Measurements from ENCODE around the gene RNMT. TPM values are rescaled to one million over a fixed set of nuclear protein-coding genes. Genes with fewer than 3 reads are reported as not detected.

RNMT gene
- total and polyA plus RNA-seq, 8 donors, result 5.3 to 16.0 (median 13.4) TPM

DNA sequence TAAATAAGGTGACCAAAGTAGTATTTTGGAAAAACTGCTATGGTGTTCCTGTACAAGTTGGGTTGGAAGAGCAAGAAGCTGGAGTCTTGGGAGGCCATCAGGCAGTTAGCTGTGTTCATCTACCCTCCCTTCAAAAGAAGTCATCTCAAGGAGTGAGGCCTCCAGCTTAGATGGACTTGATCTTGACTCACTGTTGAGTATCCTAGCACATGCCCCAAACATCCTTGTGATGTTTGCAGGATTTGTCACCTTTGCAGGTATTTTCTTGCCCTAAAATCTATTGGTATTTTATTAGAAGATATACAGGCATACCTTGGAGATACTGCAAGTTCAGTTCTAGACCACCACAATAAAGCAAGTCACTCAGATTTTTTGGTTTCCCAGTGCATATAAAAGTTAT lies 30.2 kb downstream of the RNMT start:
- ATAC-seq (no peak), DNase-seq (no peak)

DNA sequence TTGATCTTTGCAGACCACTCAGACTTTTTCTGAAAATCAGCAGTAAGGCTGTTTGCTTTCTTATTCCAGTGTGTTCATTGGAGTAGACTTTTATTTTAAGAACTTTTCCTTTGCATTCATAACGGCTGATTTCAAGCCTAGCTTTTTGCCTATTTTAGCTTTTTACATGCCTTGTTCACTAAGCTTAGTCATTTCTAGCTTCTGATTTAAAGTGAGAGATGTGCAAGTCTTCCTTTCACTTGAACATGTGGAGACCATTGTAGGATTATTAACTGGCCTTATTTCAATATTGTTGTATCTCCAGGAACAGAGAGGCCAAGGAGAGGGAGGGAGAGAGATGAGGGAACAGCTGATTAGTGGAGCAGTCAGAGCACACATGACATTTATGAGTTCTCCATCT lies 32.1 kb downstream of the RNMT start:
- Histone ChIP-seq H3K4me3 (no peak overlapping the region), H3K4me1 (no peaks in the 10 kb centered on the region), H3K9me3 (no peaks in the 10 kb centered on the region), H3K27ac (no peak overlapping the region), H3K36me3 (peaks cover 0 to 38% (median 3%) of the 10 kb centered on the region in 3 donors), H3K27me3 (no peaks in the 10 kb centered on the region)
- TF ChIP-seq, protein P1, sequence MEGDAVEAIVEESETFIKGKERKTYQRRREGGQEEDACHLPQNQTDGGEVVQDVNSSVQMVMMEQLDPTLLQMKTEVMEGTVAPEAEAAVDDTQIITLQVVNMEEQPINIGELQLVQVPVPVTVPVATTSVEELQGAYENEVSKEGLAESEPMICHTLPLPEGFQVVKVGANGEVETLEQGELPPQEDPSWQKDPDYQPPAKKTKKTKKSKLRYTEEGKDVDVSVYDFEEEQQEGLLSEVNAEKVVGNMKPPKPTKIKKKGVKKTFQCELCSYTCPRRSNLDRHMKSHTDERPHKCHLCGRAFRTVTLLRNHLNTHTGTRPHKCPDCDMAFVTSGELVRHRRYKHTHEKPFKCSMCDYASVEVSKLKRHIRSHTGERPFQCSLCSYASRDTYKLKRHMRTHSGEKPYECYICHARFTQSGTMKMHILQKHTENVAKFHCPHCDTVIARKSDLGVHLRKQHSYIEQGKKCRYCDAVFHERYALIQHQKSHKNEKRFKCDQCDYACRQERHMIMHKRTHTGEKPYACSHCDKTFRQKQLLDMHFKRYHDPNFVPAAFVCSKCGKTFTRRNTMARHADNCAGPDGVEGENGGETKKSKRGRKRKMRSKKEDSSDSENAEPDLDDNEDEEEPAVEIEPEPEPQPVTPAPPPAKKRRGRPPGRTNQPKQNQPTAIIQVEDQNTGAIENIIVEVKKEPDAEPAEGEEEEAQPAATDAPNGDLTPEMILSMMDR (IDR thresholded peaks at IDR 0.05), result no peak
- no peak for FAIRE-seq
- no peak for DNase-seq
- intact Hi-C loops (cut with DNase I), result no loop called here
- WGBS, 2 donors, result 76 to 91% methylated on average over 1 of the region's 1 CpG
- no peak for ATAC-seq

More for the DNA sequence above, 30.2 kb downstream of the RNMT start:
- Histone ChIP-seq H3K36me3 (peaks cover 3 to 38% (median 9%) of the 10 kb centered on the region in 3 donors), H3K27ac (no peak overlapping the region), H3K4me3 (no peak overlapping the region), H3K4me1 (no peaks in the 10 kb centered on the region), H3K9me3 (no peaks in the 10 kb centered on the region), H3K27me3 (no peaks in the 10 kb centered on the region)
- no peak for FAIRE-seq
- intact Hi-C loops (cut with DNase I), result no loop called here
- TF ChIP-seq, protein P1 (IDR thresholded peaks at IDR 0.05), result no peak

DNA sequence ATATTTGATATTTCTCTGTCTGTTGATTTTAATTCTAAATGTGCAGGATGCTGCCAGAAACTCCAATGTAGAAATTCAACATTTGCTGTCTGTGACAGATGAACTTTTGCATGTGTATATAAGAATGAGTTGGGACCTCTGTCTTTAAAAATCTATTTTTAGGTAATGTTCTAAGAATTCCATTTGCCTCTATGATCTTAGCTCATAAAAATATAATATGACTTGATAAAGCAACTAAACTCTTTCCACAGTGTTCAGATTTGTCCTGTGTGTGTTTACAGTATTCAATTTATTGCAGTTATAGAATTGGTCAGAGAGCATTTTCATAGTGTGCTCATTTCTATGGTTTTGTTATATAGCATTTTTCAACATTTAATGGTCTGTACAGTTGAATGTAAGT lies 33.6 kb downstream of the RNMT start:
- H3K36me3 ChIP-seq, result peaks cover 0 to 24% (median 0%) of the 10 kb centered on the region in 3 donors
- no peak overlapping the region for H3K27ac ChIP-seq
- DNase-seq (no peak), ATAC-seq (no peak), FAIRE-seq (no peak)
- TF ChIP-seq, protein P1 (IDR thresholded peaks at IDR 0.05), result no peak
- no peak overlapping the region for H3K4me3 ChIP-seq
- H3K27me3 ChIP-seq, result no peaks in the 10 kb centered on the region
- intact Hi-C loops (cut with DNase I), result no loop called here
- no peaks in the 10 kb centered on the region for H3K9me3 ChIP-seq
- no peaks in the 10 kb centered on the region for H3K4me1 ChIP-seq

DNA sequence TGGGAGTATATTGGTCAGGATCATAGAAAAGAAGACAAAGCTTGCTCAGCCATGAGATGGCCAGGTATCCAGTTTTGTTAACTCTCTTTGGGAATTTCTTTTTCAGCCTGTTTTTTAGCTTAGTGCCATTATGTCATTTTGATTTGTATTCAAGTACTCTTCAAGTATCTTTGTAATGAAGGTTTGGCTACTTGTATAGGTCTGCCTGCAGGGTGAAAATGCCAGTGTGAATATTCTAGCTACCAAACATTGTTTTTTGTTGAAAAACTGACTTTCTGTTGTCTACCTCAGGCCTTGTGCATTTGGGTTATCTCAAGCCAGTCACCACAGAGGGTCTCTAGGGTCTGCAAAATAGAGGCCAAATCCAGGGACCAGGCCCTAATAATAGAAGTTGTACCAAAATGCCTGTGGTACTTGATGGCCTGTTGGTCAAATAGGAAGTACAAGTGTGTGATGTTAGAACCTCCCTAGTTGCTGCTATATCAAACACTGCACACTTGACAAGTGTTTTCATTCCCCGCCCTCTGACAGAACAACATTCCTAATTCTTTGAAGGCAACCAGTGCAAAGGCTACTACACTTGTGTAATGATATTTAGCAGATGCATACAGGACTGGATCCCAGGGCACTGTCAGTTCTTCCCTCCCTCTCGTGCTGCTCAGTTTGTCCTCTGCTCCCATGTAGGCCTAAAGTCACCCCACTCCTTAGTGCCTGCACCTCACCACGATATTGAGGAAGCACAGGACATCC lies 36.4 kb downstream of the RNMT start:
- Histone ChIP-seq H3K9me3 (no peaks in the 10 kb centered on the region), H3K4me3 (no peak overlapping the region), H3K27me3 (no peaks in the 10 kb centered on the region), H3K4me1 (no peaks in the 10 kb centered on the region), H3K27ac (no peak overlapping the region), H3K36me3 (peaks cover 0 to 14% (median 0%) of the 10 kb centered on the region in 3 donors)
- DNase-seq (no peak), ATAC-seq (no peak), FAIRE-seq (no peak)
- 96 to 97% methylated on average over 3 of the region's 3 CpGs for WGBS, 2 donors
- TF ChIP-seq, protein P1 (IDR thresholded peaks at IDR 0.05), result no peak
- intact Hi-C loops (cut with DNase I), result no loop called here

DNA sequence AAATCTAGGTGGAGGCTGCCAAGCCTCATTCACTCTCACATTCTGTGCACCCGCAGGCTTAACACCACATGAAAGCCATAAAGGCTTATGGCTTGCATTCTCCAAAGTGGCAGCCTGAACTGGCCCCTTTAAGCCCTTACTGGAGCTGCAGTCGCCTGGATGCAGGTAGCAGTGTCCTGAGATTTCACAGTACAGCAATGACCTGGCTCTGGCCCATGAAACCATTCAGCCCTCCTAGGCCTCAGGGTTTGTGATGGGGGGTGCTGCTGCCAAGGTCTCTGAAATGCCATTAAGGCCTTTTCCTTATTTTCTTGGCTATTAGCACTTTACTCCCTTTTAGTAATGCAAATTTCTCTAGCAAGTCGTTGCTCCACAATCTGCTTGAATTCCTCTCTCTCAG lies 48.6 kb downstream of the RNMT start:
- TF ChIP-seq, protein P1 (IDR thresholded peaks at IDR 0.05), result no peak
- ATAC-seq (no peak), FAIRE-seq (no peak), DNase-seq (no peak)
- Histone ChIP-seq H3K27me3 (no peaks in the 10 kb centered on the region), H3K9me3 (no peaks in the 10 kb centered on the region), H3K4me3 (no peak overlapping the region), H3K27ac (no peak overlapping the region), H3K36me3 (no peaks in the 10 kb centered on the region), H3K4me1 (no peaks in the 10 kb centered on the region)
- whole genome bisulfite sequencing, 2 donors, result 57 to 65% methylated on average over 3 of the region's 3 CpGs
- intact Hi-C loops (cut with DNase I), result no loop called here

Measured in pancreas (tissue), 10 donors.